GM12873 (cell line): ENCODE results near the gene PRR14.
A peak's percentile ranks its signal among the peaks of the same experiment; 100 is the strongest.

Experiments used
- CTCF ChIP-seq: IDR thresholded peaks from 2 replicates; pipeline ENCODE4 v1.5.1; 2012; ENCODE audit warnings: low read depth, mild to moderate bottlenecking, moderate library complexity, low read length, control low read depth; ENCODE audit not compliant: insufficient read depth; ENCODE audit errors: missing control alignments

PRR14 gene

GRCh38 chr16:30652005-30652296, 1.2 kb downstream of the PRR14 start:
- no peak for TF ChIP-seq CTCF

DNA sequence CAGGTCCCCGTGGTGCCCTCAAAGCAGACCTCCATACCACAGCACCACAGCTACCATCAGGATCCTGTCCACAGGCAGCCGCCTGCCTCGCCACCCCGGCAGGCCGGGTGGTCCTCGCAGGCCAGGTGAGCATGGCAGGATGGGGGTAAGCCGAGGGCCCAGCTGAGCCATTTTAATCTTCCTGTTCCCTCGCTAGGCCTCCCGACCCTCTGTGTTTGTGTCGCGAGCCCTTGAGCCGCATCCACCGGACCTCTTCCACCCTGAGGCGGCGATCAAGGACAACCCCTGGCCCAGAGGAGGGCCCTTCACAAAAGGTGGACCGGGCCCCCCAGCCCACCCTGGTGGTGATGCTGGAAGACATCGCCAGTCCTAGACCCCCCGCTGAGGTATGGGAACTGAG, 2.0 kb downstream of the PRR14 start:
- TF ChIP-seq CTCF, result no peak

DNA sequence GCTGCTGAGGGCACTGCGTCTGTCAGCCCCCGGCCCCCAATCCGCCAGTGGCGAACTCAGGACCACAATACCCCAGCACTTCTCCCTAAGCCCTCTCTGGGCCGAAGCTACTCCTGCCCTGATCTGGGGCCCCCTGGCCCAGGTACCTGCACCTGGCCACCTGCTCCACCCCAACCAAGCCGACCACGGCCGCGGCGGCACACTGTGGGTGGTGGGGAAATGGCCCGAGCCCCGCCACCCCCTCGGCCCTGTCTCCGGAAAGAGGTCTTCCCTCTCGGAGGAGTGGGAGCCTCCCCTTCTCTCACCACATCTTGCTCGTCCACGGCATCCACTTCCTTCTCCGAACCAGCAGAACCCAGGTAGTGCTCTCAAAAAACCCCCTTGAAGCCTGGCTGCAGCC, 4.1 kb downstream of the PRR14 start:
- TF ChIP-seq CTCF, result no peak

GRCh38 chr16:30655815-30656347, 5.1 kb downstream of the PRR14 start:
- no peak for TF ChIP-seq CTCF

GRCh38 chr16:30656388-30656787, 5.6 kb downstream of the PRR14 start:
- TF ChIP-seq CTCF, result no peak

DNA sequence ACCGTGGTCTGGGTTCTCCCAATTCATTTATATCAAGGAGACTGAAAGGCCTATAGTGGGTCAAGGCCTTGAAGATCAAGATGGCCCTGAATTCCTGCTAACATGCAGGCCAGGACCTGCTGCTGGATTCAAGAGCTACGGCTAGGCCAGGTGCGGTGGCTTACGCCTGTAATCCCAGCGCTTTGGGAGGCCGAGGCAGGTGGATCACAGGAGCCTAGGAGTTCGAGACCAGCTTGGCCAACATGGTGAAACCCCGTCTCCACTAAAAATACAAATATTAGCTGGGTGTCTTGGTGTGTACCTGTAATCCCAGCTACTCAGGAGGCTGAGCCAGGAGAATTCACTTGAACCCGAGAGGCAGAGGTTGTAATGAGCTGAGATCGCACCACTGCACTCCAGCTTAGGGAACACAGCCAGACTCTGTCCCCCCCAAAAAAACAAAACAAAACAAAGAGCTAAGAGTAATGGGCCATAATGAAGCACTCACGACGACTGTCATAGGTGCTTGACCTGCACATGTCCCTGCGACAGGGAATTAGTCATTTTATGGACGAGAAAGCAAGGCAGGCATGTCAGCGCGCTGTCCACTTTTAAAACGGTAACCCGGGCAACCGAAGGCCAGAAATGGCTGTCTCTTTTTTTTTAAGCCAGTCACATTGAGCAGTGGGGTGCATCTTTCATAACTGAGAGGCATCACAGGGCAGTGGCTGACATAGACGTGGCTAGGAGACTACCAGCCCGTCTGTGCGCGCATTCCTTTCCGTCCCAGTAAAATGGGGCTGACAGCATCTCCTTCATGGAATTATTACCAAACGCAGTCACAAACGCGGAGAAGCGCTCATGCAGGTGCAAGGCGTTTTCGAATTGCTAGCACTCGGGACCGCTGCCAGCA, 6.5 kb downstream of the PRR14 start:
- TF ChIP-seq CTCF, result no peak

DNA sequence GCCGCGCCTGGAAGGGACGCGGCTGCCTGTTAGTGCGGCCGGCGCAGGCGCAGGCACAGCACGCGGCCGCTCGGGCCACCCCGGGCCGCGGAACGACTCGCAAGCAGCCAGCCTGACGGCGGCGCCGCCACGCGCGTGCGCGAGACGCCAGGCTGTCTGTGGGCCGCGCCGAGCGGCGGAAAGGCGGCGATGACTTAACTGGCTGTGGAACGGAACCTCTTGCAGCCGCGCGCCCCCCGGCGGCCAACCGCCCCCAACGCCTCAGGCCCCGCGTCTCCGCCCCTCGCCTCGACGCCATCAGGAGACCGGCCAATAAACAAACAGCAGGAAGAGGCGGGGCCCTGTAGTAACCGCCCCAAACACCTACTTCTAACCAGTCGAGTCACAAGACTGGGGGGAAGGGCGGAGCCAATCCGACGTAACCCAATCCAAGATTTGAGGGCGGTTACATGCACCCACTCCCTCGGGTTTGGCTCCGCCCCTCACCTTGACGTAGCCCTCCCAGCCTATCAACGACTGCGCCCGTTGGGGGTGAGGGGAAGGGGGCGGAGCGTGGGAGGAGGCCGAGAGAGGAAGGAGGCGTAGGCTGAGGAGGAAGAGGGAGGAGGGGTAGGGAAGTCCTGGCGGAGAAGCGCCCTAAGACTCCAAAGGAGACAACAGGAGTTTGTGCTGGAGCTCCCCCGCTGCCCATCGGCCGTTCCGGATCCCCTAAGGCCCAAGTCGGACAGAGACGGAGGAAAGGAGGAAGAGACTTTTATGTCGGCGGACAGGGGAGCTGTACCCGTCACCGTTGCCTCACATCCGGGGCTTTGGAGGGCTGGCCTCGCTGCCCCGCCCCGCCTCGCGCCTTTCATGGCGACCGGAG, 7.3 kb downstream of the PRR14 start, which contains the start of gene FBRS:
TSS of gene FBRS (plus strand) at position 566 of the 865 bp plus-strand sequence. CDS start 1,088 bp downstream, outside the sequence.
- TF ChIP-seq CTCF, result peak; percentile 78
